Gastroesophageal sphincter (tissue), 2 donors: ENCODE results near the gene NUP155.

Source experiments
- EP300 ChIP-seq: sonication (generic); formaldehyde crosslinking; IDR thresholded peaks from one replicate; pipeline ENCODE4 v1.6.1; 2017; ENCODE audit warnings: antibody characterized with exemption, mild to moderate bottlenecking
- POLR2A ChIP-seq, 2 donors: fragments of 450-650 bp; IDR thresholded peaks; one replicate each; pipeline ENCODE4 v1.6.1; 2017; ENCODE audit warnings: antibody characterized with exemption in 2 of 2, mild to moderate bottlenecking in 2 of 2, moderate library complexity in 1 of 2

GRCh38 chr5:37251665-37252064 is 119.2 kb downstream of the NUP155 start:
- TF ChIP-seq EP300 (no peak), POLR2A (IDR thresholded peaks at IDR 0.05) (no peak)
